ENCODE results near the gene C1QB.
A peak's percentile ranks its signal among the peaks of the same experiment; 100 is the strongest.

Gene C1QB

GRCh38 chr1:22645931-22646330 is 7.1 kb upstream of the C1QB start:
- Histone ChIP-seq H3K9ac (ENCODE audit: low read length in 2 of 2) (peak overlapping the region in 1 of 2 donors; percentile 4), H3K4me1 (ENCODE audit: control insufficient read depth, insufficient read depth, low read length) (peaks cover 3% of the 10 kb centered on the region), H3K4me3 (ENCODE audit: low read length in 2 of 2) (no peak overlapping the region), H3K27me3 (ENCODE audit: control insufficient read depth in 1 of 2, insufficient read depth in 2 of 2, low read length in 2 of 2) (peaks cover 3 to 14% of the 10 kb centered on the region in 2 donors), H3K9me3 (ENCODE audit: control insufficient read depth in 2 of 2, low read length in 2 of 2) (no peaks in the 10 kb centered on the region), H3K36me3 (ENCODE audit: control insufficient read depth in 2 of 2, insufficient read depth in 2 of 2, low read length in 2 of 2) (no peaks in the 10 kb centered on the region), H3K27ac (ENCODE audit: low read length) (no peak overlapping the region)

GRCh38 chr1:22646384-22646783 is 6.7 kb upstream of the C1QB start:
- H3K4me3 ChIP-seq (ENCODE audit: low read length in 2 of 2), result no peak overlapping the region
- H3K9me3 ChIP-seq (ENCODE audit: control insufficient read depth in 2 of 2, low read length in 2 of 2), result no peaks in the 10 kb centered on the region
- H3K27ac ChIP-seq (ENCODE audit: low read length), result no peak overlapping the region

DNA sequence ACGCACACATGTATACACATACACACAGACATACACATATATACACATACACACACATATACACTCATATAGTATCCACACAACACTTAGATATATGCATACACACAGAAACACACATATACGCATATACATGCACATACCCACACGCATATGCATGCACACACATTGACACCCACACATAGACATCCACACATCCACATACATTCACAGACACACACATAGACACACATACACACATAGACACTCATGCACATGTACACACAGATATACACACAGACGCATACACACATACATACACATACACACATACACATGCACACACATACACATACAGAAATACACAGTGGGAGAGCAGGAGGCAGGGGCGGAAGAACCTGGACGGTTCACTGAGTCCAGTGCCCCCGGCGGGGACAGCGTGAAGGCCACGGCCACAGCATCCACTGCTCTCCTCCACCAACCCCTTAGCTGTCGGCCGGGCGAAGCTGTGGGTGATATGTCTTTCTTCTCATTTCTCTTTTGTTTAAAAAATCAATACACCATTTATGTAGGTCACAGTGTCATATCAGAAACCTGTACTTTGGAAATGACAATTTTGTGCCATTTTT is 2.8 kb upstream of the C1QB start:
- peaks cover 0 to 14% of the 10 kb centered on the region in 2 donors for H3K27me3 ChIP-seq (ENCODE audit: control insufficient read depth in 1 of 2, insufficient read depth in 2 of 2, low read length in 2 of 2)
- no peak overlapping the region for H3K9ac ChIP-seq (ENCODE audit: low read length in 2 of 2)
- H3K27ac ChIP-seq (ENCODE audit: low read length), result no peak overlapping the region
- no peaks in the 10 kb centered on the region for H3K9me3 ChIP-seq (ENCODE audit: control insufficient read depth in 2 of 2, low read length in 2 of 2)
- H3K4me1 ChIP-seq (ENCODE audit: control insufficient read depth, insufficient read depth, low read length), result no peaks in the 10 kb centered on the region
- H3K36me3 ChIP-seq (ENCODE audit: control insufficient read depth in 2 of 2, insufficient read depth in 2 of 2, low read length in 2 of 2), result no peaks in the 10 kb centered on the region
- H3K4me3 ChIP-seq (ENCODE audit: low read length in 2 of 2), result no peak overlapping the region

More at GRCh38 chr1:22646384-22646783, 6.7 kb upstream of the C1QB start:
- H3K36me3 ChIP-seq (ENCODE audit: control insufficient read depth in 2 of 2, insufficient read depth in 2 of 2, low read length in 2 of 2), result no peaks in the 10 kb centered on the region
- H3K9ac ChIP-seq (ENCODE audit: low read length in 2 of 2), result no peak overlapping the region
- peaks cover 3% of the 10 kb centered on the region for H3K4me1 ChIP-seq (ENCODE audit: control insufficient read depth, insufficient read depth, low read length)
- peaks cover 3 to 9% of the 10 kb centered on the region in 2 donors for H3K27me3 ChIP-seq (ENCODE audit: control insufficient read depth in 1 of 2, insufficient read depth in 2 of 2, low read length in 2 of 2)

DNA sequence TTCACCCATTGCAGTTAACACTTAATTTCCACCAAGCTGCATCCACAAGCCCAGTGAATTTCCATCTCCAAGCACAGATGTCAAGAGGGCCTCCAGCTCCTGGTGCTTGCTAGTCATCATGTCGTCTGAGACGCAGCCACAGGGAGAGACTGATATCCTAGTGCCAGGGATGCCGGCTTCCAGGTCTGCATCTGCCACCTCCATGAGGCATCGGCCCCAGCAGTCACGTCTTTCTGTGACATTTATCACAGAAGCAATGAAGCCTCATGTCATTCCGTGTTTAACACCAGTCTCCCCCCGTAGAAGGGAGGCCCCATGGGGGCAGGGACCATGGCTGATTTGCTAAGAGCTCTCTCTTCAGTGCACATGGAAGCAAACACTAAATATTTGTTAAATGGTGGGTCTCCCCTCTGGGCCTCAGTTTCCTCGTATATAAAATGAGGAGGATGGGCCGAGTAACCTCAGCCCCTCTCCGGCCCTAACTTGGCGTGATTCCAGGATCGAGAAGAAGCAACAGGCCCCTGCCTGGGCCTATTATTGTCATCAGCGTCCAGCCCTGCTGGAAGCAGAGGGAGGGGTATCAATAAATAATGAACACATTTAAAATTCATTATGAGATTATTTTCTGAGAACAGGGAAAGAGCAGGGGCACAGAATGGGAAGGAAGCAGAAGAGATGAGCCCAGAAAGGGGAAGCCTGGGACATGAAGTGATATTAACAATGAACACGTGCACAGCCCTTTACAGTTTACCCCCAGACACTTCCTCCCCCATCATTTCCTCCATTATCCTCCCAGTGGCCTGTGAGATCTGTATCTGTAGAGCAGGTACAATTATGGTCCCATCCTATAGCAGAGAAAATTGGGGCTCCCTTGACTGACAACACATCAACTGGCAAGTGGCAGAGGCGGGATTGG is 837 bp upstream of the C1QB start:
- no peaks in the 10 kb centered on the region for H3K36me3 ChIP-seq (ENCODE audit: control insufficient read depth in 2 of 2, insufficient read depth in 2 of 2, low read length in 2 of 2)
- H3K27ac ChIP-seq (ENCODE audit: low read length), result no peak overlapping the region
- H3K4me1 ChIP-seq (ENCODE audit: control insufficient read depth, insufficient read depth, low read length), result no peaks in the 10 kb centered on the region
- no peaks in the 10 kb centered on the region for H3K9me3 ChIP-seq (ENCODE audit: control insufficient read depth in 2 of 2, low read length in 2 of 2)
- H3K9ac ChIP-seq (ENCODE audit: low read length in 2 of 2), result no peak overlapping the region
- no peak overlapping the region for H3K4me3 ChIP-seq (ENCODE audit: low read length in 2 of 2)
- peaks cover 0 to 21% of the 10 kb centered on the region in 2 donors for H3K27me3 ChIP-seq (ENCODE audit: control insufficient read depth in 1 of 2, insufficient read depth in 2 of 2, low read length in 2 of 2)

GRCh38 chr1:22654692-22655091 is 1.7 kb downstream of the C1QB start:
- Histone ChIP-seq H3K4me1 (ENCODE audit: control insufficient read depth, insufficient read depth, low read length) (no peaks in the 10 kb centered on the region), H3K27me3 (ENCODE audit: control insufficient read depth in 1 of 2, insufficient read depth in 2 of 2, low read length in 2 of 2) (peaks cover 0 to 23% of the 10 kb centered on the region in 2 donors), H3K4me3 (ENCODE audit: low read length in 2 of 2) (peak overlapping the region in 1 of 2 donors; percentile 29), H3K27ac (ENCODE audit: low read length) (no peak overlapping the region), H3K36me3 (ENCODE audit: control insufficient read depth in 2 of 2, insufficient read depth in 2 of 2, low read length in 2 of 2) (no peaks in the 10 kb centered on the region), H3K9me3 (ENCODE audit: control insufficient read depth in 2 of 2, low read length in 2 of 2) (no peaks in the 10 kb centered on the region), H3K9ac (ENCODE audit: low read length in 2 of 2) (no peak overlapping the region)

DNA sequence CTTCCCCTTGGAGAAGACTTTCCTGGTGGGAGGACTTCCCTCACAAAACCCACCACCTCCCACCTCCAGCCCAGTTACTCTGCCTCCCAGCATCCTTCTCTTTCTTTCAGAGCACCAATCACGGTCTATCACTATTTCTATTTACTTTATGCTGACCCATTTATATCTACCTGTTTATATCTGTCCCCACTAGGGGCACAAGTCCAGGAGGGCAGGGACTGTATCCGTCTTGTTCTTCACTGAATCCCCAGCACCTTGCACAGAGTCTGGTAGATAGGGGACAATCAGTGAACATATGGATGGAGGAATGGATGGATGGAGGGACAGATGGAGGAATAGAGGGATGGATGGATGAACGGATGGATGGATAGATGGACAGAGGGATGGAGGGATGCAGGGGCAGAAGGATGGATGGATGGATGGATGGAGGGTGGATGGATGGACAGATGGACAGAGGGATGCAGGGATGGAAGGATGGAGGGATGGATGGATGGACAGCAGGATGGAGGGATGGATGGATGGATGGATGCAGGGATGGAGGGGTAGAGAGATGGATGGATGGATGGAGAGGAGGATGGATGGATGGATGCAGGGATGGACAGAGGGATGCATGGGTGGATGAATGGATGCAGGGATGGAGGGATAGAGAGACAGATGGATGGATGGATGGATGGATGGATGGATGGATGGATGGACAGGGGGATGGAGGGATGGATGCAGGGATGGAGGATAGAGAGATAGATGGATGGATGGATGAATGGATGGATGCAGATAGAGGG is 5.5 kb downstream of the C1QB start:
- H3K27me3 ChIP-seq (ENCODE audit: control insufficient read depth in 1 of 2, insufficient read depth in 2 of 2, low read length in 2 of 2), result peaks cover 0 to 34% of the 10 kb centered on the region in 2 donors
- no peaks in the 10 kb centered on the region for H3K4me1 ChIP-seq (ENCODE audit: control insufficient read depth, insufficient read depth, low read length)
- H3K9me3 ChIP-seq (ENCODE audit: control insufficient read depth in 2 of 2, low read length in 2 of 2), result no peaks in the 10 kb centered on the region
- H3K4me3 ChIP-seq (ENCODE audit: low read length in 2 of 2), result no peak overlapping the region
- no peaks in the 10 kb centered on the region for H3K36me3 ChIP-seq (ENCODE audit: control insufficient read depth in 2 of 2, insufficient read depth in 2 of 2, low read length in 2 of 2)
- H3K9ac ChIP-seq (ENCODE audit: low read length in 2 of 2), result no peak overlapping the region
- no peak overlapping the region for H3K27ac ChIP-seq (ENCODE audit: low read length)

- no peaks in the 10 kb centered on the region for H3K36me3 ChIP-seq (ENCODE audit: control insufficient read depth in 2 of 2, insufficient read depth in 2 of 2, low read length in 2 of 2)
- no peak overlapping the region for H3K9ac ChIP-seq (ENCODE audit: low read length in 2 of 2)
- no peaks in the 10 kb centered on the region for H3K9me3 ChIP-seq (ENCODE audit: control insufficient read depth in 2 of 2, low read length in 2 of 2)
- H3K27me3 ChIP-seq (ENCODE audit: control insufficient read depth in 1 of 2, insufficient read depth in 2 of 2, low read length in 2 of 2), result peaks cover 0 to 32% of the 10 kb centered on the region in 2 donors
- no peaks in the 10 kb centered on the region for H3K4me1 ChIP-seq (ENCODE audit: control insufficient read depth, insufficient read depth, low read length)
- H3K4me3 ChIP-seq (ENCODE audit: low read length in 2 of 2), result no peak overlapping the region
- no peak overlapping the region for H3K27ac ChIP-seq (ENCODE audit: low read length)
These were observed 7.7 kb downstream of the C1QB start for GRCh38 chr1:22660716-22661241.

GRCh38 chr1:22661880-22662279 is 8.8 kb downstream of the C1QB start:
- Histone ChIP-seq H3K27ac (ENCODE audit: low read length) (no peak overlapping the region), H3K9ac (ENCODE audit: low read length in 2 of 2) (no peak overlapping the region), H3K4me3 (ENCODE audit: low read length in 2 of 2) (no peak overlapping the region), H3K27me3 (ENCODE audit: control insufficient read depth in 1 of 2, insufficient read depth in 2 of 2, low read length in 2 of 2) (peaks cover 0 to 26% of the 10 kb centered on the region in 2 donors), H3K36me3 (ENCODE audit: control insufficient read depth in 2 of 2, insufficient read depth in 2 of 2, low read length in 2 of 2) (no peaks in the 10 kb centered on the region), H3K4me1 (ENCODE audit: control insufficient read depth, insufficient read depth, low read length) (no peaks in the 10 kb centered on the region), H3K9me3 (ENCODE audit: control insufficient read depth in 2 of 2, low read length in 2 of 2) (no peaks in the 10 kb centered on the region)

DNA sequence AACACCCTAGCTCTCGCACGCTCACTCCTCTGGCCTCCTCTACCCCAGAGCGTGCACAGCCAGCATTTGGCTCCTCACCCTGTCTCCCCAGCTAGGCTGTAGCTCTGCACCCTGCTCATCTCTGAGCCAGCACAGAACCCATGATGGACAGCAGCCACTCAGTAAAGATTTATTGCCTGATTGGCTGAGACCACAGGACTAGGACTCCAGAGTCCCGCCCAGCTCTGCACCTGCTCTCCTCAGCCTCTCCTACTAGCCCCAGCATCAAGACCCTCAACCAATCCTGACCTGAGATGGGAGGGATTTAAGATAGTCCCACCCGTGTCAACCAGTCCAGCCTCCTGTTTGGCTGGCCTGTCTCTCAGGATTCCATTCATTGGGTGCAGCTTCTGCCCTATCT is 9.3 kb downstream of the C1QB start:
- H3K27me3 ChIP-seq (ENCODE audit: control insufficient read depth in 1 of 2, insufficient read depth in 2 of 2, low read length in 2 of 2), result peaks cover 0 to 25% of the 10 kb centered on the region in 2 donors
- H3K4me3 ChIP-seq (ENCODE audit: low read length in 2 of 2), result no peak overlapping the region
- H3K27ac ChIP-seq (ENCODE audit: low read length), result no peak overlapping the region
- no peaks in the 10 kb centered on the region for H3K9me3 ChIP-seq (ENCODE audit: control insufficient read depth in 2 of 2, low read length in 2 of 2)
- no peaks in the 10 kb centered on the region for H3K4me1 ChIP-seq (ENCODE audit: control insufficient read depth, insufficient read depth, low read length)
- no peaks in the 10 kb centered on the region for H3K36me3 ChIP-seq (ENCODE audit: control insufficient read depth in 2 of 2, insufficient read depth in 2 of 2, low read length in 2 of 2)
- no peak overlapping the region for H3K9ac ChIP-seq (ENCODE audit: low read length in 2 of 2)

DNA sequence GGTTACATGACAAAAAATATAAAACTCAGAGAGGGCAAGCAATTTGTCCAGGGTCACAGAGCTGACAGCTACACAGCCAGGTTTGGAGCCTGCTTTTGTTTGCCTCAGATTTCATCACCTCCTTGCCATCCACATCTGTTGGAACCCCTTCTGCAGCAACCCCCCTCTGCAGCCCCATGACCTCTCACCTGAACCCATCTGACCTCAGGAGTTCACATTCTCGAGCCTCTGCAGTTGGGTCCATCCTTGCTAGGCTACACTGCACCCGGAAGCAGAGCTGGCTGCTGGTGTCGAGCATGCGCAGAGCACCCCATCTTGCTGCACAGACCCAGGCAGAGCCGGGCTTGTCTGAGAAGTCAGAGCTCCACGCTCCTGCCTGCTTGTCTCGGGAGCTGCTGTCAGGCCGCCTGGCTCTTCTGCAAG is 10.0 kb downstream of the C1QB start:
- Histone ChIP-seq H3K4me1 (ENCODE audit: control insufficient read depth, insufficient read depth, low read length) (no peaks in the 10 kb centered on the region), H3K9me3 (ENCODE audit: control insufficient read depth in 2 of 2, low read length in 2 of 2) (no peaks in the 10 kb centered on the region), H3K4me3 (ENCODE audit: low read length in 2 of 2) (no peak overlapping the region), H3K9ac (ENCODE audit: low read length in 2 of 2) (no peak overlapping the region), H3K36me3 (ENCODE audit: control insufficient read depth in 2 of 2, insufficient read depth in 2 of 2, low read length in 2 of 2) (no peaks in the 10 kb centered on the region), H3K27me3 (ENCODE audit: control insufficient read depth in 1 of 2, insufficient read depth in 2 of 2, low read length in 2 of 2) (peaks cover 0 to 25% of the 10 kb centered on the region in 2 donors), H3K27ac (ENCODE audit: low read length) (no peak overlapping the region)
